NCI-H187 (cell line): Measurements from ENCODE around the gene LMLN.
"Not testable (repeated sequence)": the region's sequence is repeated elsewhere in the genome, so short reads cannot be mapped to it uniquely, and the experiment has no call there.

Source experiments
- DNase-seq, 2 experiments: peaks; one replicate each; lab custom pipeline; 2025; lab: John Stamatoyannopoulos, UW

The LMLN gene

GRCh38 chr3:198026620-198027019, 66.6 kb downstream of the LMLN start:
- no peak for DNase-seq

- no peak for DNase-seq
These were observed 67.2 kb downstream of the LMLN start for GRCh38 chr3:198027045-198027798.

GRCh38 chr3:198027799-198028390, 67.9 kb downstream of the LMLN start:
- no peak for DNase-seq

GRCh38 chr3:198028718-198029117, 68.7 kb downstream of the LMLN start:
- no peak for DNase-seq

- no peak for DNase-seq
These were observed 70.1 kb downstream of the LMLN start for GRCh38 chr3:198030125-198030524.

- no peak for DNase-seq
These were observed 70.7 kb downstream of the LMLN start for GRCh38 chr3:198030726-198031125.

GRCh38 chr3:198032039-198032936, 72.3 kb downstream of the LMLN start:
- DNase-seq: no peak

- DNase-seq: no peak
These were observed 83.1 kb downstream of the LMLN start for GRCh38 chr3:198043119-198043518.

- no peak for DNase-seq
These were observed 86.3 kb downstream of the LMLN start for GRCh38 chr3:198046120-198046857.

GRCh38 chr3:198048445-198048844, 88.4 kb downstream of the LMLN start:
- no peak for DNase-seq

GRCh38 chr3:198051836-198052235, 91.8 kb downstream of the LMLN start:
- no peak for DNase-seq

- not testable (repeated sequence) for DNase-seq
These were observed 93.4 kb downstream of the LMLN start for GRCh38 chr3:198053462-198053861.

- DNase-seq: no peak
These were observed 101.4 kb downstream of the LMLN start for GRCh38 chr3:198061119-198062067.

- DNase-seq: no peak
These were observed 102.0 kb downstream of the LMLN start for GRCh38 chr3:198062068-198062465.

- DNase-seq: no peak
These were observed 104.4 kb downstream of the LMLN start for GRCh38 chr3:198064420-198064819.

GRCh38 chr3:198065897-198066296, 105.9 kb downstream of the LMLN start:
- no peak for DNase-seq

GRCh38 chr3:198067416-198067815, 107.4 kb downstream of the LMLN start:
- DNase-seq: no peak

- no peak for DNase-seq
These were observed 110.9 kb downstream of the LMLN start for GRCh38 chr3:198070871-198071270.

GRCh38 chr3:198071602-198072287, 111.7 kb downstream of the LMLN start:
- no peak for DNase-seq

- no peak for DNase-seq
These were observed 116.8 kb downstream of the LMLN start for GRCh38 chr3:198076722-198077308.
